Upper lobe of left lung (tissue), 6 donors: ENCODE measurements around the gene PREP. TPM values are rescaled to one million over a fixed set of nuclear protein-coding genes. Genes with fewer than 3 reads are reported as not detected.

Experiments
- ATAC-seq, 2 donors: fragments of 200-7000 bp; cut with Tn5 transposase; one replicate each; pipeline ENCODE4 v1.9.1; 2022; ENCODE audit warnings: mild to moderate bottlenecking in 2 of 2, moderate library complexity in 2 of 2; ENCODE audit not compliant: low FRiP score in 2 of 2
- DNase-seq, 2 donors: peaks; one replicate each; pipeline ENCODE4 v3.0.0-alpha.2; 2019 to 2020
- H3K27ac ChIP-seq, 4 donors: fragments of 200-600 bp; sonication (generic); one replicate each; pipeline ENCODE4 v1.5.1; 2016 to 2019
- H3K27me3 ChIP-seq, 4 donors: fragments of 200-600 bp; sonication (generic); one replicate each; pipeline ENCODE4 v1.5.1; 2017 to 2019
- H3K36me3 ChIP-seq, 4 donors: fragments of 200-600 bp; sonication (generic); one replicate each; pipeline ENCODE4 v1.5.1; 2016 to 2019
- H3K4me1 ChIP-seq, 4 donors: fragments of 200-600 bp; sonication (generic); one replicate each; pipeline ENCODE4 v1.5.1; 2018 to 2019
- H3K4me3 ChIP-seq, 4 donors: fragments of 200-600 bp; sonication (generic); one replicate each; pipeline ENCODE4 v1.5.1; 2017 to 2019; ENCODE audit warnings: mild to moderate bottlenecking in 2 of 4, moderate library complexity in 1 of 4
- H3K9me3 ChIP-seq, 4 donors: fragments of 200-600 bp; sonication (generic); one replicate each; pipeline ENCODE4 v1.5.1; 2018 to 2019
- EP300 ChIP-seq, 4 donors: sonication (generic); formaldehyde crosslinking; IDR thresholded peaks; one replicate each; pipeline ENCODE4 v1.5.1; 2017; ENCODE audit warnings: antibody characterized with exemption in 4 of 4, control low read depth in 2 of 4
- POLR2A ChIP-seq, 4 donors: fragments of 450-650 bp; IDR thresholded peaks; one replicate each; pipeline ENCODE4 v1.5.1; 2016 to 2017; ENCODE audit warnings: antibody characterized with exemption in 4 of 4, mild to moderate bottlenecking in 2 of 4
- POLR2AphosphoS5 ChIP-seq, 2 donors: sonication (generic); formaldehyde crosslinking; IDR thresholded peaks; one replicate each; pipeline ENCODE4 v1.5.1; 2017; ENCODE audit warnings: antibody characterized with exemption in 2 of 2
- WGBS, 2 donors: methylation state at CpG; one replicate each; pipeline ENCODE4 v1.1.5; 2017 to 2018; 5-methylcytosine and 5-hydroxymethylcytosine counted together
- total RNA-seq, 6 donors: library from RNA; depleted of rRNA in 4 of 6; stranded (reverse); fragments of >200 nt in 4 of 6; gene quantifications; one replicate each; pipeline versions ENCODE4 v1.1.0 to v1.2.1, GENCODE V29; 2016 to 2021
- TF ChIP-seq, protein P1 (sequence below), 6 experiments: fragments of 450-650 bp in 4 of 6; fragments of 200-600 bp in 2 of 6; sonication (generic) in 2 of 6; IDR thresholded peaks; one replicate each; pipeline ENCODE4 v1.5.1; 2016 to 2019; ENCODE audit warnings: antibody characterized with exemption in 6 of 6
- donor health status: DM: no; HTN: no; CAD: no; lungs with moderate emphysema.
- donor health status: DM: no; HTN: yes; CAD: no; lungs with severe emphysema.

The PREP gene
- total RNA-seq, 6 donors from 2014 or later = 12.1 to 31.0 (median 28.9) TPM

DNA sequence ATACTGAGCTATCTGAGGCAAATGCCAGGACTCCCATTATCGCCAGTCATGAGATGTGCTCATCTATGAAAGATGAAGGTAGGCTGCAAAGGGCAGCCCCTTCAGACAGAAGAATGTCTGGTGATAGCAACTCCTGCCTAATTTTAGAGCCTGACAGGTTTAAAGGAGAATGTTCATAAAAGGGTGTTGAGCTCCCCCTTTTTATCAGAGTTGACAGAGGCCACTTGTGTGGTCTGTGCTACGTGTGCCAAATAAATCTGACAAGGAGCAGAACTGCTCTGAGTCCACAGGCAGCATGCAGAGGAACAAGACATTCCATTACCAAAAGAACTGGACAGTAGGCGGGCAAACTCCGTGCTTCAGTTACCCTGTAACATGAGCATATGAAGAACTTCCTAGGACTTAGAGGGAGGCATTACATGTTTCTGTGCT is 101.8 kb downstream of the PREP start:
- WGBS, 2 donors = 72 to 77% methylated on average over 4 of the region's 4 CpGs
- H3K27ac ChIP-seq = no peak overlapping the region
- peaks cover 0 to 21% (median 12%) of the 10 kb centered on the region in 4 donors for H3K36me3 ChIP-seq
- no peaks in the 10 kb centered on the region for H3K4me1 ChIP-seq
- H3K4me3 ChIP-seq = no peak overlapping the region
- H3K9me3 ChIP-seq = no peaks in the 10 kb centered on the region
- DNase-seq (no peak), ATAC-seq (no peak)
- no peaks in the 10 kb centered on the region for H3K27me3 ChIP-seq
- TF ChIP-seq POLR2AphosphoS5 (IDR thresholded peaks at IDR 0.05) (no peak), EP300 (IDR thresholded peaks at IDR 0.05) (no peak), POLR2A (IDR thresholded peaks at IDR 0.05) (no peak)
- TF ChIP-seq, protein P1, sequence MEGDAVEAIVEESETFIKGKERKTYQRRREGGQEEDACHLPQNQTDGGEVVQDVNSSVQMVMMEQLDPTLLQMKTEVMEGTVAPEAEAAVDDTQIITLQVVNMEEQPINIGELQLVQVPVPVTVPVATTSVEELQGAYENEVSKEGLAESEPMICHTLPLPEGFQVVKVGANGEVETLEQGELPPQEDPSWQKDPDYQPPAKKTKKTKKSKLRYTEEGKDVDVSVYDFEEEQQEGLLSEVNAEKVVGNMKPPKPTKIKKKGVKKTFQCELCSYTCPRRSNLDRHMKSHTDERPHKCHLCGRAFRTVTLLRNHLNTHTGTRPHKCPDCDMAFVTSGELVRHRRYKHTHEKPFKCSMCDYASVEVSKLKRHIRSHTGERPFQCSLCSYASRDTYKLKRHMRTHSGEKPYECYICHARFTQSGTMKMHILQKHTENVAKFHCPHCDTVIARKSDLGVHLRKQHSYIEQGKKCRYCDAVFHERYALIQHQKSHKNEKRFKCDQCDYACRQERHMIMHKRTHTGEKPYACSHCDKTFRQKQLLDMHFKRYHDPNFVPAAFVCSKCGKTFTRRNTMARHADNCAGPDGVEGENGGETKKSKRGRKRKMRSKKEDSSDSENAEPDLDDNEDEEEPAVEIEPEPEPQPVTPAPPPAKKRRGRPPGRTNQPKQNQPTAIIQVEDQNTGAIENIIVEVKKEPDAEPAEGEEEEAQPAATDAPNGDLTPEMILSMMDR (IDR thresholded peaks at IDR 0.05) = no peak

GRCh38 chr6:105300090-105300489 is 102.8 kb downstream of the PREP start:
- DNase-seq (no peak), ATAC-seq (no peak)
- Histone ChIP-seq H3K9me3 (no peaks in the 10 kb centered on the region), H3K27me3 (no peaks in the 10 kb centered on the region), H3K27ac (no peak overlapping the region), H3K36me3 (peaks cover 0 to 19% (median 12%) of the 10 kb centered on the region in 4 donors), H3K4me1 (no peaks in the 10 kb centered on the region), H3K4me3 (no peak overlapping the region)
- TF ChIP-seq EP300 (IDR thresholded peaks at IDR 0.05) = no peak
- TF ChIP-seq POLR2A (IDR thresholded peaks at IDR 0.05) = no peak
- TF ChIP-seq POLR2AphosphoS5 (IDR thresholded peaks at IDR 0.05) = no peak
- TF ChIP-seq, protein P1 (IDR thresholded peaks at IDR 0.05) = no peak
- 96 to 99% methylated on average over 5 of the region's 5 CpGs for WGBS, 2 donors

GRCh38 chr6:105294129-105294528 is 108.8 kb downstream of the PREP start:
- Histone ChIP-seq H3K27ac (no peak overlapping the region), H3K4me3 (no peak overlapping the region), H3K36me3 (peaks cover 0 to 3% (median 0%) of the 10 kb centered on the region in 4 donors), H3K27me3 (no peaks in the 10 kb centered on the region), H3K9me3 (no peaks in the 10 kb centered on the region), H3K4me1 (no peaks in the 10 kb centered on the region)
- TF ChIP-seq EP300 (IDR thresholded peaks at IDR 0.05) (no peak), POLR2AphosphoS5 (IDR thresholded peaks at IDR 0.05) (no peak), POLR2A (IDR thresholded peaks at IDR 0.05) (no peak)
- TF ChIP-seq, protein P1 (IDR thresholded peaks at IDR 0.05) = no peak
- WGBS, 2 donors = 75 to 96% methylated on average over 2 of the region's 2 CpGs
- ATAC-seq = no peak
- no peak for DNase-seq

DNA sequence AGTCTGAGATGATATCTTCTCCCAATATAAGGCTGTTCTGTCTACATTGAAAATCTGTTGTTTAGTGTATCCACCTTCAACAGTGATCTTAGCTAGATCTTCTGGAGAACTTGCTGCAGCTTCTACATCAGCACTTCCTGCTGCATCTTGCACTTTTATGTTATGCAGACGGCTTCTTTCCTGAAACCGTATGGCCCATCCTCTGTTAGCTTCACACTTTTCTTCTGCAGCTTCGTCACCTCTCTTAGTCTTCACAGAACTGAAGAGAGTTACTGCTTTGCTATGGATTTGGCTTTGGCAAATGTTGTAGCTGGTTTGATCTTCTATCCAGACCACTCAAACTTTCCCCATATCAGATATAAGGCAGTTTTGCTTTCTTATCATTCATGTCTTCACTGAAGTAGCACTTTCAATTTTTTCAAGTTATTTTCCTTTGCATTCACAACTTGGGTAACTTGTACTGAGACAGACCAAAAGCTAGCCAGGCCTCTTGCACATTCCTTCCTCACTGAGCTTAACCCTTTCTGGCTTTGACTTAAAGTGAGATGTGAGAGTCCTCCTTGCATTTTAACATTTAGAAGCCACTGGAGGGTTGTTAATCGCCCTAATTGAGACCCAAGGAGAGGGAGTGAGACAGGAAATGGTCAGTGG is 110.1 kb downstream of the PREP start:
- DNase-seq (no peak), ATAC-seq (no peak)
- H3K36me3 ChIP-seq = peaks cover 0 to 9% (median 8%) of the 10 kb centered on the region in 4 donors
- WGBS, 2 donors = 82 to 86% methylated on average over 4 of the region's 4 CpGs
- H3K27me3 ChIP-seq = no peaks in the 10 kb centered on the region
- no peak overlapping the region for H3K27ac ChIP-seq
- no peak overlapping the region for H3K4me3 ChIP-seq
- H3K9me3 ChIP-seq = no peaks in the 10 kb centered on the region
- no peaks in the 10 kb centered on the region for H3K4me1 ChIP-seq
- TF ChIP-seq EP300 (IDR thresholded peaks at IDR 0.05) (no peak), POLR2AphosphoS5 (IDR thresholded peaks at IDR 0.05) (no peak), POLR2A (IDR thresholded peaks at IDR 0.05) (no peak)
- TF ChIP-seq, protein P1 (IDR thresholded peaks at IDR 0.05) = no peak

DNA sequence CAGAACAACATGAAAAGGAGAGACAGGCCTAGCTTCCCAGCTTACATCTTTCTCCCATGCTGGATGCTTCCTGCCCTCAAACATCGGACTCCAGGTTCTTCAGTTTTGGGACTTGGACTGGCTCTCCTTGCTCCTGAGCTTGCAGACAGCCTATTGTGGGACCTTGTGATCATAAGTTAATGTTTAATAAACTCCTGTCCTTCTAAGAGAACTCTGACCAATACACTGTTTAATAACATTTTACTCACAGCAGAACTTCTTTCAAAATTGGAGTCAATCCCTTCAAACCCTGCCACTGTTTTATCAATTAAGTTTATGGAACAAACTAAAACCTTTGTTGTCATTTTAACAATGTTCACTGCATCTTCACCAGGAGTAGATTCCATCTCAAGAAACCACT is 111.4 kb downstream of the PREP start:
- TF ChIP-seq EP300 (IDR thresholded peaks at IDR 0.05) (no peak), POLR2A (IDR thresholded peaks at IDR 0.05) (no peak), POLR2AphosphoS5 (IDR thresholded peaks at IDR 0.05) (no peak)
- TF ChIP-seq, protein P1 (IDR thresholded peaks at IDR 0.05) = no peak
- Histone ChIP-seq H3K36me3 (peaks cover 0 to 14% (median 8%) of the 10 kb centered on the region in 4 donors), H3K27ac (no peak overlapping the region), H3K9me3 (no peaks in the 10 kb centered on the region), H3K27me3 (no peaks in the 10 kb centered on the region), H3K4me1 (no peaks in the 10 kb centered on the region), H3K4me3 (no peak overlapping the region)
- ATAC-seq (no peak), DNase-seq (no peak)
- 100% methylated on average over 1 of the region's 1 CpG for WGBS, 2 donors
